ENCODE data around the gene COA3.
"Not testable (repeated sequence)": the region's sequence is repeated elsewhere in the genome, so short reads cannot be mapped to it uniquely, and the experiment has no call there.

COA3 gene

GRCh38 chr17:42768006-42768405 is 30.5 kb downstream of the COA3 start:
- in situ Hi-C loops (cut with HindIII; ENCODE audit: low pct_ligation_motif_present, low pct_unique_long_range_greater_than_20kb, low sequenced_read_pairs); DNase-seq: not testable (repeated sequence)

- DNase-seq, result no peak
- in situ Hi-C loops (cut with HindIII; ENCODE audit: low pct_ligation_motif_present, low pct_unique_long_range_greater_than_20kb, low sequenced_read_pairs), result no loop called here
Measured at GRCh38 chr17:42767512-42767911, 31.0 kb downstream of the COA3 start.

DNA sequence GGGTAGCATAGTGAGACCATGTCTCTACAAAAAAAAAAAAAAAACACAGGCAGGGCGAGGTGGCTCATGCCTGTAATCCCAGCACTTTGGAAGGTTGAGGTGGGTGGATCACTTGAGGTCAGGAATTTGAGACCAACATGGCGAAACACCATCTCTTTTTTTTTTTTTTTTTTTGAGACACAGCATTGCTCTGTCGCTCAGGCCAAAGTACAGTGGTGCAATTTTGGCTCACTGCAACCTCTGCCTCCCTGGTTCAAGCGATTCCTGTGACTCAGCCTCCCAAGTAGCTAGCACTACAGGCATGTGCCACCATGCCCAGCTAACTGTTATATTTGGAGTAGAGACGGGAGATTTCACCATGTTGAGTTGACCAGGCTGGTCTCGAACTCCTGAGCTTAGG is 32.4 kb downstream of the COA3 start:
- no peak for DNase-seq
- in situ Hi-C loops (cut with HindIII; ENCODE audit: low pct_ligation_motif_present, low pct_unique_long_range_greater_than_20kb, low sequenced_read_pairs), result no loop called here

- no peak for DNase-seq
- in situ Hi-C loops (cut with HindIII; ENCODE audit: low pct_ligation_motif_present, low pct_unique_long_range_greater_than_20kb, low sequenced_read_pairs), result no loop called here
Measured at GRCh38 chr17:42761638-42762037, 36.9 kb downstream of the COA3 start.

- in situ Hi-C loops (cut with HindIII; ENCODE audit: low pct_ligation_motif_present, low pct_unique_long_range_greater_than_20kb, low sequenced_read_pairs), result no loop called here
Measured at GRCh38 chr17:42760652-42761581, 37.6 kb downstream of the COA3 start, which contains the start of gene RAMP2. Gene RAMP2 (plus strand): TSS chr17:42761227. CDS start chr17:42761262, 35 bp downstream.

GRCh38 chr17:42759982-42760651 is 38.4 kb downstream of the COA3 start:
- in situ Hi-C loops (cut with HindIII; ENCODE audit: low pct_ligation_motif_present, low pct_unique_long_range_greater_than_20kb, low sequenced_read_pairs), result no loop called here
- DNase-seq, result no peak

More at GRCh38 chr17:42760652-42761581, 37.6 kb downstream of the COA3 start, which contains the start of gene RAMP2:
- DNase-seq, result peak; percentile 48

DNA sequence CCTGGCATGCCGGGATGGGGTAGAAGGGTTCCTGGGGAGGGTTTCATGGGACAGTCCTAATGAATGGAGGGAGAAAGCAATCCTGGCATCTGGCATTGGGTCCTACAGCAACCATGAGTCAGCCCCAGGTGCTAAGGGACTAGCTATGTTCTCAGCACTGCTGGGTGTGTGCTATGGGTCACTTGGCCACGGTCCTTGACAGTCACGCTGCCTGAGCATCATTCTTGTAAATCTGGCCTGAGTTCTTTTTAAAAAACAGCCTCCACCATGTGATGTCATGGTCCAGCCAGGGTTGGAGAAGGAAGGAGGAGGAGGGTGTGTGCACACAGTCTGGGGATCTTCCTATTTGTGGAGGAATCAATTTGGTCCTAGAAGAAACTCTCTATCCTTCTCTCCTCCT is 43.7 kb downstream of the COA3 start:
- DNase-seq, result peak; percentile 92
- in situ Hi-C loops (cut with HindIII; ENCODE audit: low pct_ligation_motif_present, low pct_unique_long_range_greater_than_20kb, low sequenced_read_pairs), result no loop called here

- in situ Hi-C loops (cut with HindIII; ENCODE audit: low pct_ligation_motif_present, low pct_unique_long_range_greater_than_20kb, low sequenced_read_pairs), result no loop called here
- DNase-seq, result no peak
Measured at GRCh38 chr17:42751628-42752027, 46.9 kb downstream of the COA3 start.

- no peak for DNase-seq
- in situ Hi-C loops (cut with HindIII; ENCODE audit: low pct_ligation_motif_present, low pct_unique_long_range_greater_than_20kb, low sequenced_read_pairs), result no loop called here
Measured at GRCh38 chr17:42750739-42751344, 47.7 kb downstream of the COA3 start.

GRCh38 chr17:42748908-42749798 is 49.4 kb downstream of the COA3 start:
- DNase-seq, result no peak

DNA sequence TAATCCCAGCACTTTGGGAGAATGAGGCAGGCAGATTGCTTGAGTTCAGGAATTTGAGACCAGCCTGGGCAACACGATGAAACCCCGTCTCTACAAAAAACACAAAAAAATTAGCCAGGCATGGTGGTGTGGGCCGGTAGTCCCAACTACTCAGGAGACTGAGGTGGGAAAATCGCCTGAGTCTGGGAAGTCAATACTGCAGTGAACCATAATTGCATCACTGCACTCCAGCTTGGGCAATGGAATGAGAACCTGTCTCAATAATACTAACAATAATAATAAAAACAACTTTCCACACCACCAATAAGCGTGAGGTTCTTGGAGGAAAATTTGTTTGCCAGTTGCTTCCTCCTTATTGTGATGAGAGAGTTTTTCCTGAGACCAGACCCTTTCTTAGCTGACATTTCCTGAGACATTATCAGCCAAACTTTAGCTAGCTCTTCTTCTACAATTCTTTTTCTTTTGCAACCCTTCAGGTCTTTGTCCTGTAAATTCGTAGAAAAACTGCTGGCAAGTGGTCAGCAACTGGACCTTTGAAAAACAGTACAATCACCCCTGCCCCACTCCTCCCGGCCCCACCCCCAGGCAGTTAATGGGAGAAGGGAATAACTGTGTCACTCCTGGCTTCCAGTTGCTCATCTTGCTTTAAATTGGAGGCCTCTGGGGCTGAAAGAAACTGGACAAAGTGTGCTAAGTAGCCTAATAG is 50.1 kb downstream of the COA3 start:
- no peak for DNase-seq
- in situ Hi-C loops (cut with HindIII; ENCODE audit: low pct_ligation_motif_present, low pct_unique_long_range_greater_than_20kb, low sequenced_read_pairs), result loop anchor here (25.0 kb wide), 1 partner anchor 189 kb away; no protein-coding TSS in a partner anchor

More at GRCh38 chr17:42748908-42749798, 49.4 kb downstream of the COA3 start:
- in situ Hi-C loops (cut with HindIII; ENCODE audit: low pct_ligation_motif_present, low pct_unique_long_range_greater_than_20kb, low sequenced_read_pairs), result loop anchor here (25.0 kb wide), 1 partner anchor 188 kb away; no protein-coding TSS in a partner anchor

Data from ACHN (cell line).